Caco-2 (cell line): ENCODE data around the gene MORC2. TPM values are rescaled to one million over a fixed set of nuclear protein-coding genes. Genes with fewer than 3 reads are reported as not detected.

Experiments
- BruUV-seq: library from RNA; stranded (reverse); fragments of 400-500 nt; replicated peaks from 2 replicates; lab custom pipeline; 2021; lab: Mats Ljungman, UMichigan
- CTCF ChIA-PET: fragments of 300-600 bp; sonication (Branson Sonifier 250); formaldehyde crosslinking; loops from one replicate; lab custom pipeline; 2022; ENCODE audit warnings: antibody characterized with exemption; lab: Charles Lee
- POLR2A ChIA-PET: fragments of 300-600 bp; sonication (Branson Sonifier 250); formaldehyde crosslinking; loops from one replicate; lab custom pipeline; 2022; ENCODE audit warnings: antibody characterized with exemption; lab: Charles Lee
- DNase-seq, 2 experiments: peaks; one replicate each; pipeline versions ENCODE4 v3.0.0 to v3.0.0-alpha.2; 2020 to 2022
- H3K27me3 ChIP-seq: replicated peaks from 2 replicates; pipeline ENCODE4 v1.6.0; 2011; ENCODE audit warnings: low read length; ENCODE audit not compliant: control insufficient read depth, insufficient read depth
- H3K36me3 ChIP-seq: 2 replicates; pipeline ENCODE4 v1.5.1; 2011; ENCODE audit warnings: low read length; ENCODE audit not compliant: control insufficient read depth, insufficient read depth
- H3K4me1 ChIP-seq: fragments of 250-450 bp; sonication (Bioruptor Pico); 2 replicates; pipeline ENCODE4 v1.5.1; 2020; ENCODE audit warnings: mild to moderate bottlenecking
- H3K4me3 ChIP-seq: 2 replicates; pipeline ENCODE4 v1.5.1; 2011; ENCODE audit warnings: low read depth, mild to moderate bottlenecking, control low read depth, low read length
- H3K9me3 ChIP-seq: fragments of 250-450 bp; sonication (Bioruptor Pico); 2 replicates; pipeline ENCODE4 v1.5.1; 2020; ENCODE audit warnings: mild to moderate bottlenecking, moderate library complexity
- H3K27ac Mint-ChIP-seq: one replicate; pipeline ENCODE4 v1.8.0; 2022; ENCODE audit warnings: mixed read lengths; ENCODE audit not compliant: unreplicated experiment
- H3K27me3 Mint-ChIP-seq: one replicate; pipeline ENCODE4 v1.8.0; 2022; ENCODE audit warnings: mixed read lengths; ENCODE audit not compliant: insufficient read depth, unreplicated experiment
- H3K36me3 Mint-ChIP-seq: one replicate; pipeline ENCODE4 v1.8.0; 2022; ENCODE audit warnings: mild to moderate bottlenecking, mixed read lengths; ENCODE audit not compliant: insufficient read depth, unreplicated experiment
- H3K4me1 Mint-ChIP-seq: one replicate; pipeline ENCODE4 v1.8.0; 2022; ENCODE audit warnings: low read depth, mixed read lengths; ENCODE audit not compliant: unreplicated experiment
- H3K4me3 Mint-ChIP-seq: one replicate; pipeline ENCODE4 v1.8.0; 2022; ENCODE audit warnings: mild to moderate bottlenecking, moderate library complexity, mixed read lengths; ENCODE audit not compliant: unreplicated experiment
- H3K9me3 Mint-ChIP-seq: one replicate; pipeline ENCODE4 v1.8.0; 2022; ENCODE audit warnings: mixed read lengths; ENCODE audit not compliant: unreplicated experiment
- CTCF ChIP-seq, 2 experiments: fragments of 200-600 bp in 1 of 2; IDR thresholded peaks; 1 replicate in 1 of 2; 2 replicates in 1 of 2; pipeline versions ENCODE4 v1.5.1 to v1.8.0; 2011 to 2022; ENCODE audit warnings: antibody characterized with exemption in 1 of 2, control low read depth in 1 of 2, inconsistent platforms in 1 of 2, low read depth in 1 of 2, low read length in 1 of 2, mild to moderate bottlenecking in 1 of 2, moderate library complexity in 1 of 2; ENCODE audit not compliant: insufficient read depth in 1 of 2, severe bottlenecking in 1 of 2, unreplicated experiment in 1 of 2
- intact Hi-C: fragments of 100-400 bp; cut with micrococcal nuclease; formaldehyde crosslinking; loops from one replicate; pipeline ENCODE4 v1.10.0; 2022; ENCODE audit not compliant: unreplicated experiment
- total RNA-seq: library from RNA; stranded (reverse); gene quantifications from 2 replicates; pipeline ENCODE4 v1.2.3, GENCODE V29; 2022

The MORC2 gene
- total RNA-seq, 1 experiment from 2014 or later, result 49.9 TPM

- no peak overlapping the region for H3K4me3 ChIP-seq
- H3K36me3 Mint-ChIP-seq, result no peaks in the 10 kb centered on the region
- TF ChIP-seq CTCF (IDR thresholded peaks at IDR 0.05; ENCODE audit: insufficient read depth in 1 of 2, low read depth in 1 of 2, low read length in 1 of 2, severe bottlenecking in 1 of 2, unreplicated experiment in 1 of 2), result no peak
- H3K27ac Mint-ChIP-seq, result no peak overlapping the region
- ChIA-PET CTCF (no interaction called here), POLR2A (interaction anchor here (0.7 kb wide), 1 partner anchor 1188 kb away, joined by 4 read pairs; no protein-coding TSS in a partner anchor)
- H3K4me1 Mint-ChIP-seq, result no peaks in the 10 kb centered on the region
- intact Hi-C loops, result no loop called here
- no peaks in the 10 kb centered on the region for H3K27me3 ChIP-seq
- H3K27me3 Mint-ChIP-seq, result peaks cover 2% of the 10 kb centered on the region
- H3K4me1 ChIP-seq, result no peaks in the 10 kb centered on the region
- no peaks in the 10 kb centered on the region for H3K36me3 ChIP-seq
- H3K9me3 ChIP-seq, result peaks cover 3% of the 10 kb centered on the region; the same call in 1 of the 2 replicates
- no TSS peak for BruUV-seq
- H3K9me3 Mint-ChIP-seq, result no peaks in the 10 kb centered on the region
- no peak for DNase-seq
- H3K4me3 Mint-ChIP-seq, result no peak overlapping the region
Observed at GRCh38 chr22:31001124-31001770, 32.7 kb upstream of the MORC2 start.

- BruUV-seq, result no TSS peak
- Mint-ChIP-seq H3K27ac (no peak overlapping the region), H3K36me3 (no peaks in the 10 kb centered on the region), H3K4me3 (no peak overlapping the region), H3K4me1 (no peaks in the 10 kb centered on the region), H3K27me3 (peaks cover 2% of the 10 kb centered on the region), H3K9me3 (no peaks in the 10 kb centered on the region)
- no peaks in the 10 kb centered on the region for H3K9me3 ChIP-seq
- ChIA-PET POLR2A (no interaction called here), CTCF (no interaction called here)
- no peak for DNase-seq
- no peak overlapping the region for H3K4me3 ChIP-seq
- no peaks in the 10 kb centered on the region for H3K4me1 ChIP-seq
- intact Hi-C loops, result no loop called here
- H3K36me3 ChIP-seq, result no peaks in the 10 kb centered on the region
- H3K27me3 ChIP-seq, result no peaks in the 10 kb centered on the region
- no peak for TF ChIP-seq CTCF (IDR thresholded peaks at IDR 0.05; ENCODE audit: insufficient read depth in 1 of 2, low read depth in 1 of 2, low read length in 1 of 2, severe bottlenecking in 1 of 2, unreplicated experiment in 1 of 2)
Observed at GRCh38 chr22:30998329-30998728, 29.8 kb upstream of the MORC2 start.

GRCh38 chr22:30996462-30996861 is 27.9 kb upstream of the MORC2 start:
- POLR2A ChIA-PET, result no interaction called here
- no peak overlapping the region for H3K4me3 Mint-ChIP-seq
- no TSS peak for BruUV-seq

More at GRCh38 chr22:30996462-30996861, 27.9 kb upstream of the MORC2 start:
- CTCF ChIA-PET, result no interaction called here
- Mint-ChIP-seq H3K4me1 (no peaks in the 10 kb centered on the region), H3K27ac (no peak overlapping the region), H3K27me3 (no peaks in the 10 kb centered on the region), H3K9me3 (no peaks in the 10 kb centered on the region), H3K36me3 (no peaks in the 10 kb centered on the region)
- TF ChIP-seq CTCF (IDR thresholded peaks at IDR 0.05; ENCODE audit: insufficient read depth in 1 of 2, low read depth in 1 of 2, low read length in 1 of 2, severe bottlenecking in 1 of 2, unreplicated experiment in 1 of 2), result no peak
- H3K4me1 ChIP-seq, result no peaks in the 10 kb centered on the region
- no peak for DNase-seq
- H3K4me3 ChIP-seq, result no peak overlapping the region
- intact Hi-C loops, result no loop called here
- H3K9me3 ChIP-seq, result no peaks in the 10 kb centered on the region
- H3K36me3 ChIP-seq, result no peaks in the 10 kb centered on the region
- no peaks in the 10 kb centered on the region for H3K27me3 ChIP-seq
